Mucosa of descending colon (tissue), 3 donors: Measurements from ENCODE around the gene PPP1R16B. TPM values are rescaled to one million over a fixed set of nuclear protein-coding genes. Genes with fewer than 3 reads are reported as not detected.

Experiments used
- ATAC-seq: fragments of 200-7000 bp; cut with Tn5 transposase; one replicate; pipeline ENCODE4 v1.9.1; 2020; ENCODE audit warnings: mild to moderate bottlenecking, moderate library complexity
- DNase-seq, 3 donors: peaks; one replicate each; pipeline ENCODE4 v3.0.0-alpha.2; 2020
- H3K36me3 ChIP-seq: fragments of 200-600 bp; one replicate; pipeline ENCODE4 v1.8.0; 2021; ENCODE audit warnings: low read depth, mild to moderate bottlenecking
- H3K4me1 ChIP-seq: fragments of 200-600 bp; one replicate; pipeline ENCODE4 v1.8.0; 2021; ENCODE audit warnings: low read depth, mild to moderate bottlenecking
- H3K4me3 ChIP-seq: fragments of 200-600 bp; one replicate; pipeline ENCODE4 v1.8.0; 2021; ENCODE audit warnings: mild to moderate bottlenecking
- H3K9me3 ChIP-seq: fragments of 200-600 bp; one replicate; pipeline ENCODE4 v1.8.0; 2021; ENCODE audit warnings: mild to moderate bottlenecking
- CTCF ChIP-seq: fragments of 200-600 bp; IDR thresholded peaks from one replicate; pipeline ENCODE4 v1.8.0; 2022; ENCODE audit warnings: antibody characterized with exemption, mild to moderate bottlenecking
- intact Hi-C, 2 donors: fragments of 100-400 bp; cut with DNase I in 1 of 2; cut with micrococcal nuclease in 1 of 2; formaldehyde crosslinking; loops; one replicate each; pipeline versions ENCODE4 v1.11.0 to v1.11.1; 2022; cut with DNase I, micrococcal nuclease
- total RNA-seq, 3 donors: library from RNA; stranded (reverse); fragmentation: NEBNext Ultra II Directional in 2 of 3; extraction: Animal tissue kit (Norgen Biotek cat#: 25700) in 2 of 3; gene quantifications; one replicate each; pipeline versions ENCODE4 v1.2.1 to v1.2.4, GENCODE V29; 2021 to 2023
- donor health status: DM: no; HTN: no; CAD: no; lungs with moderate emphysema.
- donor health status: DM: no; HTN: no; CAD: no.
- donor health status: DM: no; HTN: yes; CAD: no.

Gene PPP1R16B
- total RNA-seq, 3 donors from 2014 or later = 4.4 to 5.6 (median 4.4) TPM

- DNase-seq = no peak
- no peak for ATAC-seq
- intact Hi-C loops = no loop called here
- H3K4me3 ChIP-seq = no peak overlapping the region
- no peaks in the 10 kb centered on the region for H3K4me1 ChIP-seq
- H3K9me3 ChIP-seq = no peaks in the 10 kb centered on the region
- no peaks in the 10 kb centered on the region for H3K36me3 ChIP-seq
- no peak for TF ChIP-seq CTCF
Observed at GRCh38 chr20:38937000-38937399, 131.5 kb downstream of the PPP1R16B start.

- ATAC-seq (no peak), DNase-seq (no peak)
- Histone ChIP-seq H3K4me1 (no peaks in the 10 kb centered on the region), H3K4me3 (no peak overlapping the region), H3K36me3 (no peaks in the 10 kb centered on the region), H3K9me3 (no peaks in the 10 kb centered on the region)
- intact Hi-C loops = no loop called here
- no peak for TF ChIP-seq CTCF
Observed at GRCh38 chr20:38937978-38938473, 132.5 kb downstream of the PPP1R16B start.

DNA sequence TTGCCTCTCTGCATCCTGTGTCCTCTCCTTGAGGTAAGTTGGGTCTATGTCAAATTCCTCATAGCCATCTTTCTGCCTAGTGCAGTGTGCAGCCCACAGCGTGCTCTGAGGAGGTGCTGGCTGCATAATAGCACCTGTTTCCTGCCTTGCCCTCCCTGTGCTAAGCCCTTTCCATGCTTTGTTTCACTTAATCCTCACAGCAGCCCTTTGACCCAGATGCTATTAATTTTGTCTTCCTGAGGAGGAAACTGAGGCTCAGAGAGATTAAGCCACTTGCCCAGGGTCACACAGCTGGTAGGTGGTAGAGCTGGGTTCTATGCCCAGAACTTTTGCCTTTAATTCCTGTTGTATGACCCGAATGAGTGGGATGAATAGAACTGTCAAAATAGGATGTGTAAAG is 134.2 kb downstream of the PPP1R16B start:
- DNase-seq (no peak), ATAC-seq (no peak)
- intact Hi-C loops = no loop called here
- Histone ChIP-seq H3K36me3 (no peaks in the 10 kb centered on the region), H3K9me3 (no peaks in the 10 kb centered on the region), H3K4me1 (no peaks in the 10 kb centered on the region), H3K4me3 (no peak overlapping the region)
- no peak for TF ChIP-seq CTCF

DNA sequence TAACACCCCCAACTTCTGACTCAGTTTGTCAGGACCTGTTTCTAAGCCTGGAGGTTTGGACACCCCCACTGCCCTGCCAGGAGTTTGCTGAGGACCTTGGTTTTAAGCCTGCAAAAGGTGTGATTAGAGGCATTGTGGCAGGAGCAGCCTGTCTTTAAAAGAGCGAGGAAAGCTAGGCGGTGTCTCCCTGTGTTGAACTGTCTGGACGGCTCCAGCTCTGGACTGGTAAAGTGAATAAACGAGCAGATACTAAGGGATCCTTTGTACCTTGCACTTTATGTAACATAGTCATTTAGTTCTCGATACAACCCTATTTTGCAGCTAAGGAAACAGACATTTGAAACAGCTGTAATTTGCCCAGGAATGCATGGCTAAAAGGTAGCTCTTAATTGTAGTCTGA is 135.1 kb downstream of the PPP1R16B start:
- Histone ChIP-seq H3K4me1 (no peaks in the 10 kb centered on the region), H3K4me3 (no peak overlapping the region), H3K9me3 (no peaks in the 10 kb centered on the region), H3K36me3 (no peaks in the 10 kb centered on the region)
- ATAC-seq (no peak), DNase-seq (no peak)
- intact Hi-C loops = no loop called here
- TF ChIP-seq CTCF = no peak

- H3K9me3 ChIP-seq = no peaks in the 10 kb centered on the region
- TF ChIP-seq CTCF = no peak
- H3K4me3 ChIP-seq = no peak overlapping the region
- H3K4me1 ChIP-seq = no peaks in the 10 kb centered on the region
- DNase-seq (no peak), ATAC-seq (peak; percentile 67)
- intact Hi-C loops = no loop called here
- H3K36me3 ChIP-seq = no peaks in the 10 kb centered on the region
Observed at GRCh38 chr20:38941726-38942389, 136.4 kb downstream of the PPP1R16B start.

- Histone ChIP-seq H3K4me1 (no peaks in the 10 kb centered on the region), H3K4me3 (no peak overlapping the region), H3K9me3 (no peaks in the 10 kb centered on the region), H3K36me3 (no peaks in the 10 kb centered on the region)
- no peak for DNase-seq
- no peak for TF ChIP-seq CTCF
- no peak for ATAC-seq
- intact Hi-C loops = no loop called here
Observed at GRCh38 chr20:38945012-38945411, 139.5 kb downstream of the PPP1R16B start.
